GM04503 (cell line): ENCODE data around the gene SPAG17.
A peak's percentile ranks its signal among the peaks of the same experiment; 100 is the strongest.

Experiments
- DNase-seq: peaks from one replicate; pipeline ENCODE4 v3.0.0-alpha.2; 2012; ENCODE audit warnings: low read depth

The SPAG17 gene

DNA sequence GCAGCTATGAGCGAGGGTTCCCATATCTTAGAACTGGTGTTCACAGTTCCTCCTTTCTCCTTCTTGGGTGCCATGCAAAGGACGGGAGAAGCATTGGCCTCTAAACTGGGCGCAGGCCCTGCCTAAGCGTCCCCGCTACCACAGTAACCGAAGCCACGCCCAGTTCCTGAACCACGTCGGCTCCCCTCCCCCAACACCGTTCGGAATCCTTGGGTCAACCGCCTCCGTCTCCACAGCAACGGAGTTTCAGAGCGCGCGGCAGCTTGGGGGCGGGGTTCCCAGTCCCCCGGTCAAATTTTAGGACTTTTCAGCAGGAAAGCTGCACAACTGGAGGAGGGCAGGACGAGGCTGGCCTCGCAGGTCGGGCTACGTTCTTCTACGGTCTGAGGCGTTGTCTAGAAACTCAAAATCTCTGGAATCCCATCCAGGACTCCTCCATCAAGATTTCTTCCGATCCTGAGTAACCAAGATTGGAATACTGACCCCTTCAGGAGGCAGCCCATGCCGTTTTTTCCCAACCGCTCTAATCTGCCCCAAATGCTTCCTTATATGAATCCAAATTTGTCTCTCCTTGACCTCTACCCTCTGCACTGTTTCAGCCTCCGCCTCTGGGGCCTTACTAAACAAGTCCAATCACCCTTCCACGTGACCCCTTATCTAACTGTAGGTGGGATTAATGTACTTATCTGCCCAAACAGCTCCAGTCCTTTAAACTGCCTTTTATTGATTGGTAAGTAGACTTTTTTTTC, at the start of gene SPAG17:
Gene SPAG17 (minus strand): TSS at position 145 of the 749 bp plus-strand sequence. CDS start 71 bp downstream, at position 74.
- no peak for DNase-seq

DNA sequence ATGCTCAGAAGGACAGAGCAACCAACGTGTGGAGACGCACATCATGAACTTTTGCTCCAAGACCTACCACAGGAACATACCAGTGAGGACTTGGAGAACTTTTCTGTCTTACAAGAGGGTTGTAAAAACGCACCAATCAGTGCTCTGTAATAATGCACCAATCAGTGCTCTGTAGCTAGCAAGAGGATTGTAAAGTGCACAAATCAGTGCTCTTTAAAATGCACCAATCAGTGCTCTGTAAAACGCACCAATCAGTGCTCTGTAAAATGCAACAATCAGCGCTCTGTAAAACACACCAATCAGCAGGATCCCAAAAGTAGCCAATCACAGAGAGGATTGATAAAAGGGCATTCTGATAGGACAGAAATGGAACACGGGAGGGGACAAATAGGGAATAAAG, 40.4 kb upstream of the SPAG17 start:
- DNase-seq, result no peak

- no peak for DNase-seq
Observed at GRCh38 chr1:118223426-118223825, 38.4 kb upstream of the SPAG17 start.

GRCh38 chr1:118219438-118219837, 34.4 kb upstream of the SPAG17 start:
- DNase-seq, result no peak

DNA sequence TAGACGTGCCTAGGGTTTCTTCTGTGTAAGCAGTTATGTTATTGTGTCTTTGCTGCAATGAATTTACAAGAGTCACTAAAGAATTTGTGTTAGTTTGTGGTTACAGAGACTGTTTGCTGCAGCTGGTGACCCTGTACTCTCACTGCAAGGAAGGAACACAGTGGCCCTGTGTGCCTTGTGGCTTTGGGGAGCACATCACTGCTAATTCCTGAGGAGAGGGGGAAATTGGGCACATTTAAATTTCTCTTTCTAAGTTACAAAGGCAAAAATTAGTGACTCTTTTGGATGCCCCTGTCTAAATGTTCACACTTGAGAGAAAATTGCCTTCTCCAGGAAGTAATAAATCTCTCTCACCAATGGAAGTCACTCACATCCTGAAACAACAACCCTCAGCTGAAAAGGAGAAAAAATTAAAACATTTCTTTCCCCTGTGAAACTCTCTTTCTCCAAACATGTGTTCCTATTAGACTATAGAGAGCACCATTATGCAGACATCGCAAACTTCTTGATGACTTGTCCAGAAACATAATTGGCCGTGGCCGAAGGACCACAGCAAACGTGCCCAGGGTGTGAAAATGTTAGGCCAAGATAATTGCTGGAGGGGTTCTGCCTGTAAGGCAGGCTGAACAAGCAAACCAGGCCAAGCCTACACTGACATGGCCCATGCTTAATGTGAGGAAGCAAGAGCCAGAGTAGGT, 32.3 kb upstream of the SPAG17 start:
- no peak for DNase-seq

GRCh38 chr1:118214866-118215265, 29.8 kb upstream of the SPAG17 start:
- DNase-seq, result no peak

- DNase-seq, result no peak
Observed at GRCh38 chr1:118210723-118211110, 25.7 kb upstream of the SPAG17 start.

DNA sequence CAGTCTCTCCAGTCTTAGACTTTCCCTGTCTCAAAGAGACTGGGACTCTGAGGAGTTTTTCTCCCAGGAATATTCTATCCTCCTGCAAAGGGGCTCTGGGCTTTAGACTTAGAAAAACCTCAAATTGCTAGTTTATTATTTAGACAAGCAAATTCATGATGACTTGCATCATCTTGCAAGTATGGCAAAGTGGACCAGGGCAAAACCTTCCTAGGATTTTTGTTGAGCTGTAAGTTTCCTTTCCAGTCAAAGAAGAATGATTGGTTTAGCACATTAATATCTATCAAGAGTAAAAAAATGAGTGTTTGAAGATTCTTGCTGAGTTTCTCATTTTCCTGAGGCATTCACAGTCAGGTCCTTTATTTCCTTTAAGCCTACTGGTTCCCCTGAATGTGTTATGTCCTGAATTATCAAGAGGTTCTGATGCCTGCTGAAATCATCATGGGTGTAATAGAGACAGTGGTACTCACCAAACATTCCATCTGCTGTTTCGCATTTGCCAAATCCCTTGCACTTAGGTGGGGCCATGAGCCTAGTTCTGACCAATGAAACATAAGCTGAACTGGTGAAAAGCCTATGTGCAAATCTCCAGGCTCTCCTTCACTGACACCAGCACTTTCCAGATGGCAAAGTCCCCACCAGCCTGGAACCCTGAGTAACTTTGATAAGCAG, 25.2 kb upstream of the SPAG17 start:
- no peak for DNase-seq

DNA sequence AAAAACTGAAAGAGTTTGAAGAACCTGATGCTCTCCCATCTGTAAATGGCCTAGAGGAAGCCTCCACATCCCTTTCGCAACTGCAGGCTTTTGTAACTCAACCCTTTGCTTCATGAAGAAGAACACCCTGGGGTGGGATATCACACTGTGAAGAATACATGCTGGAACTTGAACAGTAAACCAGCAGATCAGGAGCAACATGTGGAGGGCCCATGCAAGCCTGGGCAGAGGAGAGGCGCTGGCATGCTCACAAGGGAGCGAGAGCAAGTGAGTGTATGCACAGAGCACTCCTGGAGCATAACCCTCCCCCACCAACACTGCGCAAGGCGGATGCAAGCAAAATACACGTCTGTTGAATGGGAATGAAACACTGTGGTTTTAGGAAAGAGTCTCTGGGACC, 24.6 kb upstream of the SPAG17 start:
- DNase-seq, result no peak

DNA sequence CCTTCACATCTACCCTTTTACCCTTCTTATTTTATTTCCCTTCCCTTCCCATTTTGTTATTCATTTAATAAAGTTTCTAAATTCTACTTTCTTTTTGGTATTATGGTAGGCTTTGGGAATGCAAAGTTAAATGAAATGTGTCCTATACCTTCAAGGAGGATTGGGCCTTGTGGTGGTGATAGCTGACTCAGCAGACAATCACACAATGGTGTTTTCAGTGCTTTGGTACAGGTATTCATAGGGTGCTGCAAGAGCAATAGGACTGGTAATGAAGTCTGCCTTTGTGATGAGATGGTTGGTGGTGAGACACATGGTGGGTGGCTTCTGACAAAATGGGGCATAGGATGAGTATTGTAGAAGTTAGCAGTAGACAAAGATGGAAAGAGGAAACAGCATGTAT, 21.9 kb upstream of the SPAG17 start:
- no peak for DNase-seq

- DNase-seq, result no peak
Observed at GRCh38 chr1:118204648-118205047, 19.6 kb upstream of the SPAG17 start.

DNA sequence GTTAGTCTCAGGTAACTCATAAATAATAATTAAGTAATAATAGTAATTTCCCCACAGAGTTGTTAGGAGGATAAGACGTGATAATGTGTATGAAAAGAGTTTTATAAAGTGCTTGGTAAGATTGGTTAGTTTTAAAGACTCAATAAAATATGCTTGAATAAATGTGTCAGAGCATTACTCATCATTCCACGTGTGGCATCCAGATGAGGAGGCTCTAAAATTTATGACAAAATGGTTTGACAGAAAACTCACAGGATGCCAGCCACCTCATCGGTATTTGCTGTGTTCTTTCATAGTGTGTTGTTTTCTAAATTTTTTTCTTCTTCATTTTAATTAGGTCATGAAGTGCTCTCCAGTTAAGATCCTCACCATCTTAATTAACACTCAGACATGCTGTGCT, 19.1 kb upstream of the SPAG17 start:
- DNase-seq, result peak; percentile 10

DNA sequence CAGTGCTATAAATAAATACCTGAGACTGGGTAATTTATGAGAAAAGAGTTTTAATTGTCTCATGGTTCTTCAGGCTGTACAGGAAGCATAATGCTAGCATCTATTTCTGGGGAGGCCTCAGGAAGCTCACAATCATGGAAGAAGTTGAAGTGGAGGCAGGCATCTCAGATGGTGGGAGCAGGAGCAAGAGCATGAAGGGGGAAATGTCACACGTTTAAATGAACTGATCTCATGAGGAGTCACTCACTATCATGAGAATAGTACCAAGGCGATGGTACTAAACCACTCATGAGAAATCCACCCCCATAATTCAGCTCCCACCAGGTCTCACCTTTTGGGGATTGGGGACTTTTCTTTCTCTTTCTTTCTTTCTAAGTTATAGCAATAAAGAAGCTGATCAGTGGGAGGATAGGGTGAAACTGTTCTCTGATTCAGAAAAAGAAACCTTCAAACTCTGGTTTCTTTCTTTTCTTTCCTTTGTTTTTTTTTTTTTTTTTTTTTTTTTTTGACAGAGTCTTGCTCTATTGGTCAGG, 17.1 kb upstream of the SPAG17 start:
- no peak for DNase-seq

- no peak for DNase-seq
Observed at GRCh38 chr1:118201524-118201923, 16.5 kb upstream of the SPAG17 start.

DNA sequence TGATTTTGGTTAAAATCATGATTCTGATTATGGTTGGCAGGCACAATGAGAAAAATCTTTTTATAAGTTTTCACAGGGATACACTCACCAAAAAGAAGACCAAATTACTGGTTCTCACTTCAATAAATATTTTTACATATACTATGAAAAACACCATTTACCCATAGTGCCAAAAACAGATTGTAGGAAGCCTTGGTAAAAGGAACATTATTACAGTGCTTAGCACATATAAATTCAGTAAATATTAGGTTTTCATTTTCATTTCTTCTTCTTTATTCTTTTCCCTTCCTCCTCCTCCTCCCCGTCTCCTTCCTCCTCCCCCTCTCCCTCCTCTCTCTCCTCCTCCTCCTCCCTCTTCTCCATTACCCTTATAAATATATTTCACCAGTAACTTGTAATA, 15.8 kb upstream of the SPAG17 start:
- DNase-seq, result no peak

- no peak for DNase-seq
Observed at GRCh38 chr1:118190561-118190960, 5.5 kb upstream of the SPAG17 start.

DNA sequence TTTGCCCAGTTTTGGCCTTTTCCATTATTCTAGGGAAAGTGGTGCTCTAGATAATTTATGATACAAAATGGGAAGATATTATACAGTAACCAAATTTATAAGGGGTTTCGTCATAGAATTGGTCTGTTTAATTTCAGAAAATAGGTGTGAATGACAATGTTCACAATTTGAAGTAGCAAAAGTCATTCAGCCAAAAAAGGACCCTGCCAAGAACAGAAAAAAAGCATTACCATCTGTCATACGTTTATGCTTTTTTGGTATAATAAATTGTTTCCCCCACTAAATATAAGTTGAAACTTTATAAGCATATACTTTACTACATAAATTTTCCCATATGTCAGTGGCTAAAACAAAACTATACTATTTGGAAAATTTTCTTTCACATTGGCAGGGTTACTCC, 4.5 kb upstream of the SPAG17 start:
- DNase-seq, result no peak

- no peak for DNase-seq
Observed at GRCh38 chr1:118188411-118188810, 3.4 kb upstream of the SPAG17 start.

GRCh38 chr1:118186026-118186425, 998 bp upstream of the SPAG17 start:
- DNase-seq, result no peak

- DNase-seq, result no peak
Observed at GRCh38 chr1:118184739-118185083, 317 bp downstream of the SPAG17 start.

DNA sequence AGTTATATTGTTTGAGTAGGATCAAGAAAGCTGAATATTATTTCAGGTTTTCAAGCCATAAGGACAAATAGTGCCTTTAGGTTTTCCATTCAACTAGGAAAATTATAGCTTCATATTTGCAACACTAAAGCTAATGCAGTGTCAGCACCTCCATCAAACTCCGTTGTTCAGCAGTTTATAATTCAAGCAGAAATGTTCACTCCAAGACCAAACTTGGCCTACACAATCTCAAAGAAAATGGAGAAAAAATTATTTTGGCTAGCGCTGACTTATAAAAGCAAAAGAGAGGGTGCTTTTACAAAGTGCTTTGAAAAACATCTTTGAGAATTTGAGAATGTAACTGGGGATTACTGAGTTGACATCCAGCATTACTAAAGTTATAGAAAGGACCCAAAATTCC, 1.4 kb downstream of the SPAG17 start:
- no peak for DNase-seq

DNA sequence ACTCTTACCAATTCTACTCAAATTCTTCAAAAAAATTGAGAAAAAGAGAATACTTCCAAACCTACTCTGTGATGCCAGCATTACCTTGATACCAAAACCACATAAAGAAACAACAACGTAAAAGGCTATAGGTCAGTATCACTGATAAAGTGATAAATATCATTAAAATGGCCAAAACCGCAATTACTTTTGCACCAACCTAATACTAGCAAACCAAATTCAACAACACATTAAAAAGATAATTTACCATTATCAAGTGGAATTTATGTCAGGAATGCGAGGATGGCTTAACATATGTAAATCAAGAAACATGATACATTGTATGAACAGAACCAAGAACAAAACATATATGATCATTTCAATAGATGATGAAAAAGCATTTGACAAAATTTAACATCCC, 7.0 kb downstream of the SPAG17 start:
- no peak for DNase-seq

DNA sequence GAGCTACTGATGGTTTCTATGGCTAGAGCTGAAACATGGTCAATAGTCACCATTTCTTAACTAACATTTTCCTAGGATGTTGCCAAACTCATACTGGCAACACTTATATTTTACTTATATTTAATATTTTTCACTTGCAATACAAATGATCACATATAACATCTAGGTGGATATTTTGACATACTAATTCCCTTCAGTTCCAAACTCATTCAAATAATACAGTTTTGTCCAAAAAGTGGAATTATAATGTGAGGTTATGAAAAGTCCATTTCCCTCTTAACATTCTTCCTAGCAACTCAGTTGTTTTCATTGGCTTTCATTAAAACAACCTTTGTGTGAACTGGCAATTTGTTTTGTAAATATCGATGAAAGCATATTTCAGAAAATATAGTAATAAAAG, 16.0 kb downstream of the SPAG17 start:
- no peak for DNase-seq
